Measurements from ENCODE around the gene GOLGA6D. TPM values are rescaled to one million over a fixed set of nuclear protein-coding genes. Genes with fewer than 3 reads are reported as not detected.

GOLGA6D gene, protein sequence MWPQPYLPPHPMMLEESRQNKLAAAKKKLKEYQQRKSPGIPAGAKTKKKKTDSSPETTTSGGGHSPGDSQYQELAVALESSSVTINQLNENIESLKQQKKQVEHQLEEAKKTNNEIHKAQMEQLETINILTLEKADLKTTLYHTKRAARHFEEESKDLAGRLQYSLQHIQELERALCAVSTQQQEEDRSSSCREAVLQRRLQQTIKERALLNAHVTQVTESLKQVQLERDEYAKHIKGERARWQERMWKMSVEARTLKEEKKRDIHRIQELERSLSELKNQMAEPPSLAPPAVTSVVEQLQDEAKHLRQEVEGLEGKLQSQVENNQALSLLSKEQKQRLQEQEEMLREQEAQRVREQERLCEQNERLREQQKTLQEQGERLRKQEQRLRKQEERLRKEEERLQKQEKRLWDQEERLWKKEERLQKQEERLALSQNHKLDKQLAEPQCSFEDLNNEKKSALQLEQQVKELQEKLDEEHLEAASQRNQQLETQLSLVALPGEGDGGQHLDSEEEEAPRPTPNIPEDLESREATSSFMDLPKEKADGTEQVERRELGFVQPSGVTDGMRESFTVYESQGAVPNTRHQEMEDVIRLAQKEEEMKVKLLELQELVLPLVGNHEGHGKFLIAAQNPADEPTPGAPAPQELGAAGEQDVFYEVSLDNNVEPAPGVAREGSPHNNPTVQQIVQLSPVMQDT
- total RNA-seq, result under 0.01 TPM in 1 of 2 replicates, not detected in the other

DNA sequence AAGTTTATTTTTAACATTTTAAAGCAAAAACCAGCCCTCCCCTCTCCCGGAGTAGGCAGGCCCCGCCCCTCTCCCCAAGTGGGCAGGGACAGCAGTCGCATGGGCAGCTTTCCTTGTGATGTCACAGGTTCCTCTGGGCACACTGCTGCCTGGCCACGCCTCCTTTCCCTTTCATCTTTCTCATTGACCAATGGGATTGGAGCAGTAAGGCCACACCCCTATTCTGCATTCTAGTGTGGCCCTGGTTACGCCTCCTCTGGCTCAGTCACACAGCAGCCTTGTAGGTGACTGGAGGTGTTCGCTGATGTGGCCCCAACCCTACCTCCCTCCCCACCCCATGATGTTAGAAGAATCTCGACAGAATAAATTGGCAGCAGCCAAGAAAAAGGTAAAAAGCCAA, at the start of gene GOLGA6D:
GOLGA6D (plus strand) TSS at position 264 of the 400 bp plus-strand sequence; CDS start at position 305, 41 bp downstream.

DNA sequence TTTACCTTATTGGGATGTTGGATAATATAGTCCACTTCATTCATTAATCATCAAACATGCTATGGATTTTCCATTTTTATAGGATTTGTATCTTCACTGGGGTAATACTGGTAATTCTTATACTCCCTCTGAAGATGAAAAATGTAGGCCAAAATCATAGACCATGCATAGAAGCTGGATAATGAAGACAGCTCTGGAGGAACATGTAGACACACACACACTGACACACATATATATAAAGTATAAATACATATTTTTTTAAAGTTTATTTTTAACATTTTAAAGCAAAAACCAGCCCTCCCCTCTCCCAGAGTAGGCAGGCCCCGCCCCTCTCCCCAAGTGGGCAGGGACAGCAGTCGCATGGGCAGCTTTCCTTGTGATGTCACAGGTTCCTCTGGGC, 24.6 kb upstream of the GOLGA6D start, which contains the start of gene GOLGA6C:
GOLGA6C (plus strand) TSS at position 301 of the 400 bp plus-strand sequence. CDS start 265 bp downstream, outside the sequence.

DNA sequence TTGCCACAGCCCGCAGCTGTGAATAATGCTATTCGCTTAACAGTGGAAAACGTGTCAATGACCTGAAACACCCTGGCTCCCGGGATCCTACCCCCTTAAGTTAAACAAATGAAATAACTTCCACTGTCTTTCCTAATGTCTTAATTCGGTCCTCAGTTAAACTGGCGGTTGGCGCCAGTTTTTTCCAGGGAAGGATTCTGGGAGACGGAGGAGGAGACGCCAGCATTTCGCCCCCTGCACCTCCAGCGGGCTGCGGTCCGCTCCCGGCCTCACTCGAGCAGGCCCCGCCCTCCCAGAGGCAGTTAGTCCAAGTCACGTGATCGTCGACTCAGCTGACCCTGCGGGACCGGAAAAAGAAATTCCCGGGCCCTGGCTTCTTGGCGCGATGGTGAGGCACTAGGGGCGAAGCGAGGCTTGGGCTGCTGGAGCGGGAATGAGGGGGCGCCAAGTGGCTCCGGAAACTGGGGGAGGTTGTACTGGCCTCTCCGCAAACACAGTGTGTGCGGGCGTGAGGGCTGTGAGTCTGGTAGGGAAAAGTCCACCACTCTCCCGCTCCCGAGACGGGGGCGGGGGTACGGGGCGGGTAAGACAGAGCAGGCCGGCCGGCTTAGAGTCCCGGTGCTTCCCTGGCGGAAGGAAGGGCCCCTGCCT, 53.2 kb downstream of the GOLGA6D start, which contains the start of gene COMMD4:
COMMD4 (plus strand) TSS at position 359 of the 651 bp plus-strand sequence; CDS start at position 386, 27 bp downstream.

Other genes with a start within 250 kb of the GOLGA6D start
- gene C15orf39, start 81.0 kb upstream of the GOLGA6D start, total RNA-seq, result 0.95 and 1.6 TPM in 2 replicates
- not detected in 2 replicates for gene GOLGA6C, start 24.5 kb upstream of the GOLGA6D start, total RNA-seq
- gene COMMD4, start 53.2 kb downstream of the GOLGA6D start, total RNA-seq, result 59.3 and 80.1 TPM in 2 replicates
- 6.3 TPM in 2 replicates for gene NEIL1, start 64.2 kb downstream of the GOLGA6D start, total RNA-seq
- 85.9 and 95.7 TPM in 2 replicates for gene MAN2C1, start 85.8 kb downstream of the GOLGA6D start, total RNA-seq
- gene SIN3A, start 168.9 kb downstream of the GOLGA6D start, total RNA-seq, result 23.2 and 31.9 TPM in 2 replicates

Data from bronchial smooth muscle cell (primary cell).